ENCODE measurements around the gene ETV7.

Gene ETV7

GRCh38 chr6:36336779-36337241 lies 50.7 kb downstream of the ETV7 start, which contains the start of gene BNIP5:
TSS of gene BNIP5 (minus strand) at chr6:36336888. CDS start at chr6:36330690, 6,198 bp downstream.
- in situ Hi-C loops (cut with MboI; ENCODE audit: low sequenced_read_pairs, unreplicated experiment), result no loop called here
- TF ChIP-seq CTCF (IDR thresholded peaks at IDR 0.05; ENCODE audit: borderline replicate concordance, control extremely low read depth, extremely low read depth, insufficient read depth, missing control alignments), result no peak

GRCh38 chr6:36336208-36336710 lies 51.2 kb downstream of the ETV7 start:
- in situ Hi-C loops (cut with MboI; ENCODE audit: low sequenced_read_pairs, unreplicated experiment), result no loop called here
- no peak for TF ChIP-seq CTCF (IDR thresholded peaks at IDR 0.05; ENCODE audit: borderline replicate concordance, control extremely low read depth, extremely low read depth, insufficient read depth, missing control alignments)
- DNase-seq (ENCODE audit: low spot score), result no peak

More at GRCh38 chr6:36336779-36337241, 50.7 kb downstream of the ETV7 start, which contains the start of gene BNIP5:
- peak; percentile 51 for DNase-seq (ENCODE audit: low spot score)

GRCh38 chr6:36335465-36336207 lies 51.8 kb downstream of the ETV7 start:
- in situ Hi-C loops (cut with MboI; ENCODE audit: low sequenced_read_pairs, unreplicated experiment), result no loop called here
- TF ChIP-seq CTCF (IDR thresholded peaks at IDR 0.05; ENCODE audit: borderline replicate concordance, control extremely low read depth, extremely low read depth, insufficient read depth, missing control alignments), result no peak
- no peak for DNase-seq (ENCODE audit: low spot score)

- in situ Hi-C loops (cut with MboI; ENCODE audit: low sequenced_read_pairs, unreplicated experiment), result no loop called here
- no peak for DNase-seq (ENCODE audit: low spot score)
Measured at GRCh38 chr6:36334832-36335459, 52.5 kb downstream of the ETV7 start.

GRCh38 chr6:36333931-36334725 lies 53.3 kb downstream of the ETV7 start:
- in situ Hi-C loops (cut with MboI; ENCODE audit: low sequenced_read_pairs, unreplicated experiment), result no loop called here
- no peak for TF ChIP-seq CTCF (IDR thresholded peaks at IDR 0.05; ENCODE audit: borderline replicate concordance, control extremely low read depth, extremely low read depth, insufficient read depth, missing control alignments)
- no peak for DNase-seq (ENCODE audit: low spot score)

More at GRCh38 chr6:36334832-36335459, 52.5 kb downstream of the ETV7 start:
- no peak for TF ChIP-seq CTCF (IDR thresholded peaks at IDR 0.05; ENCODE audit: borderline replicate concordance, control extremely low read depth, extremely low read depth, insufficient read depth, missing control alignments)
